Occipital lobe (tissue), 2 donors: ENCODE results near the gene KLF6. TPM values are rescaled to one million over a fixed set of nuclear protein-coding genes. Genes with fewer than 3 reads are reported as not detected.
"Not testable (repeated sequence)": the region's sequence is repeated elsewhere in the genome, so short reads cannot be mapped to it uniquely, and the experiment has no call there.

Experiments
- DNase-seq: peaks from one replicate; lab custom pipeline; 2025; lab: John Stamatoyannopoulos, UW
- total RNA-seq: library from RNA; depleted of rRNA; stranded (reverse); fragments of >200 nt; gene quantifications from one replicate; pipeline ENCODE4 v1.2.3, GENCODE V29; 2014

Gene KLF6
- total RNA-seq, 1 donor from 2014 or later = 91.9 TPM

DNA sequence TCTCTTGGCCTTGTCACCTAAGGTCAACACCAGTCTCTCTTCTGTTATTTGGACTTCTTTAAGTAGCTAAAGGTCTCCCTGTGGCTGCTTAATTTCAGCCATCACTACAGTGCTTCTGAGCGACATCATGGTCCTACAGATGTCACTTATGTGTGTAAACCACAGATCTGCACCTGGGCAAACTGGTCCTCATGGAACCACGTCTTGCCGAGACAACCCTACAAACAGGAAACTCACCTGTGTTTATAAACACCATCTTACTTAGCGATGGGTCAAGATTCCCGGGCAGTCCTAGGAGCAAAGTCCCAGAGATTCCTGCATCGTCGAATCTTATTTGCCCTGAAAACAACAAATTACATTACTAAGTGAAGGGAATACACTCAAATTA is 27.8 kb downstream of the KLF6 start:
- no peak for DNase-seq

DNA sequence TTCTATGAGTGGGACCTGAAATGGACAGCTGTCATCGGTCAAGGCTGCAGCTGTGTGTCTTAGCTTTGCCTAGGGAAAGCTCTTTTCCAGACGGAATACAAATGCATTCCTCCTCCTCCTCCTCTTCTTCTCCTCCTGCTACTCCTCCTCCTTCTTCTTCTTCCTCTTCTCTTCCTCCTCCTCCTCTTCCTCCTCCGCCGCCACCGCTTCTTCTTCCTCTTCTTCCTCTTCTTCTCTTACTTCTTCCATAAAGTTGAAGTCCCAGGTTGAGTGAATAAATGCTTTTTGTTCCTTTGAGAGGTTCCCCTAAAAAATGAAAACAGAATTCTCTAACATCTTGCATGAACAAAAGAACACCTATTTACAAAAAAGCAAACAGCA is 28.7 kb downstream of the KLF6 start:
- DNase-seq = no peak

DNA sequence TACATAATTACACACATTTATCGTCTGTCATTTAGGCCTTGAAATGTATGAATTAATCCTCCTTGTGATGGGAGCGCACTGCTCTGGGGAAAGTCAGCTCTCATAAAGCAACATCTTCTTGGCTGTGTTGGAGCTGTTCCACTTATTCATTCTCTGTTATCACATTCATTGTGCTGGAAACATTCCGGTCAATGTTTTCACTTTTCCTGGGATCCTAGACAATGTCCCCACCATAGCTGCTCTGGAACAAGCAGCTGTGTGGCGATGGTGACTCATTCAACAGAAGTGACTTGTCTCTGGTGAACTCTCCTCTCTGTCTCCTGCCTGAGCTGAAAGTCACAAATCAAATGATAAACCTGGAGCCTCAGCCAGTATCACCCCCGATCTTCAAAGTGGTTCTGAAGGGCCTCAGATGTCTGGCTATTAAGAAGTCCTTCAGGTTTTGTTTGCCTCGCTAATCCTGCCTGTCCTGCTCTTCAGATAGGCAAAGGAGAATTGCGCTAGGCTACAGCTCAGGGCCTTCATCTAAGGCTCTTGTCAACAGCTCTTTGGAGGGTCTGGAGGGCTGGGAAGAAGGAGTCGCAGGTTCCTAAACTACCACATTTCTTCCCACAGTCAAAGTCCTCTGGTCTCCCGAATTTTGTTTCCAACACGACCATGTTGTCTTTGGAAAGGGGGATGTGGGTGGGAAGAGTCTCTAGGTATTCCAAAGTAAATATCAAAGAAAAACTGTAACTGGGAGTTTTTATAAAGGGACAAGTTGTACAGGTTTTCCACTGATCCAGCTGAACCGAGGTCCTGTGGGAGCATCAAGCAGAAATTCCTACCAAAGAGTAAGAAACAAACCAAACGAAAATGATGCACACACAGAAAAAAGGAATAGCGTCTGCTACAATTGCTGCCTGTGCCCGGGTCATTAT is 29.3 kb downstream of the KLF6 start:
- peak; percentile 38 for DNase-seq

DNA sequence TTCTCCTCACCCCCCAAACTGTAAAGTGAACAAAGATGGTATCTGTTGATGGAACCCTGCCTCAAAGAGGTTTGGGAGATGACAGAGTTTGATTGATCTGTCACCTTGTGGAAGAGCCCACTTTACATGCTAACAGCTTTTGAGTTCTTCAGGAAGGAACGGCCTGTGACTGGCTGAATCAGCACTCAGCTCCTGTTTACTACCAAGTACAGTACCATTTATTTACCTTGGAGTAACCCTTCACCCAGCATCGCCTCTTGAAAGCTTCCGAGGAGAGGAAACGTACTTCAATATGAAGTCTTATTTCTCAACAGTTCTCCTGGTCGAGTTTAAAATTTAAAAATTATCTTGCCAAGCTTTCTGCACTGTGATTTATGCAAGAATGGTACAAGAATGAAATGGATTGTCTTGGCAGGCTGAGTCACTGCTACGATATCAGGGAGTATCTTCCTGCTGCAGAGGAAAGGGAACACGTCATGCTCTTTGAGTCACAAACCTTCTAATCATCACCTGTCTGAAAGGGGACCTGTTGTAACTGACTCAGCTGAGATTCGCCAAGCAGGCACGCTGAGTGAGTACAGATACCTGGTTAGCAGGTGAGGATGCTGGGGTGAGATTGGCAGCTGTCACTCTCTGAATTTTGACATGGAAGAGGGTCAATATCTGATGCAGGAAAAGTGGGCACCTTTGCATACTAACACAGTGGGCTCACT is 30.1 kb downstream of the KLF6 start:
- no peak for DNase-seq

DNA sequence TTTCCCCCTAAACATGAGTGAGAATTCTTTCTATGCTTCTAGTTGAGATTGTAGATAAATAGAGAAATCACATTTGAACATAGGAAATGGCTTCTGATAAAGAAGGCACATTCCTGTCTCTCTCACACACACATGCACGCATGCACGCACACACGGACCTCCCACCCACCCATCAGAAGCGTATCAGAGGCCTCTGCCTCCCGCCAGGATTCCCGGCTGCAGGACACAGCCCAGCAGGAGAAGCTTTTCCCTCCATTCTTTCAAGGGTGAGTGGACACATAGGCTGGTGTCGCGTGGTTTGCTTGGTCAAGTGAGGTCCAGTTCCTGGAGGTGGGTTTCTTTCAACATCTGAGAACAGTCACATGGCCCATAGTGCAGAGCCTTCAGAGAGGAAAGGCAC is 34.2 kb downstream of the KLF6 start:
- DNase-seq = no peak

DNA sequence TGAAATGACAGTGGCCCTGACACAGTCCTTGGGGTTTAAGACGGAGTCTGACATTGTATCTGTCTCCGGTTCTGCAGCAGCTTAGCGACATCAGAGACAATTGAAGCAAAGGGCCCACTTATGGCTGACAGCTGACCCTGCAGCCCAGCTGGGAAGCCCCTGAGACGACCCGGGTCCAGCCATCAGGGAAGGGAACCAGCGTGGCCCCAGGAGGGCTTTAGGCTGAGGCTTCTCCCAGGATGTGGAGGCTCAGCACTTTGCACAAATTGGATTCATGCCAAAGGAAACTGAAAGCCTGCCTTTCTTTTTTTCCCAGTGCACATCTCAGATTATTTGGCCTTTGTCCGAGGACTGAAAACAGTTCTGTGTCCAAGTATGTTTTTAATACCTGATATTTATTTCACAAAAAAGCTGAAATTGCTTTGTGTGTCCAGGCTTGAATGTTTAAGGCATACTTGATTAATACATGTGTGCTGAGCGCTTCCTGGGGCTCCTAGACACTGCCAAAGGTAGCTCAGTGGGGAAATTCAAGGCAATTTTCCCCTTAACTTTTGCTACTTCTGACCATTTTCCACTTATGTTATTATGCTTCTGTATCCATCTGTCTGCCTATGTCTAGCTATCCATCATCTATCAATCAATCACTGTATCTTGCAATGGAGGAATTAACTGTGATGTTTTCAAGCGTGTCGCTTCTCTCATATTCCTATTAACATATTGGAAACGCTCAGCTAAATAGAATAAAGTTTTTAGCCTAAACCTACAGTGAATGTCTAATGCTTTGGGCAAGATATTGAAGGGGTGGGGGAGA is 34.8 kb downstream of the KLF6 start:
- no peak for DNase-seq

DNA sequence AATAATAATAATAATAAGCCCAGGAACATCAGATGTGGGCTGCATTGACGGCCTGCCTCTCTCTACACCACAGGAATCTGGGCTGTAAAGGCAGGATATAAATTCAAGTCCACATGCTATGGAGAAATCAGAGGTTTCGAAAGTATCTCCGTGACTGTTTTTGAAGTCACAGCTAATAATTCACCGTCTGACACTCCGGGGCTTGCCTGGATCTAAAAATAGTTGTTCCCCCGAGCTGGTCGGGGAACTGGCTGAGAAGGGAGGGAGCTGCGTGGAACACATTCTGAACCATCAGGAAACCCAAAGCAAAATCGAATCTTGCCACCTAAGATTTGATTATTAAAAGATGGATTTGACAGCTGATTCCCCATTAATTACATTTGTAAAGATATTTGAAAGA is 35.4 kb downstream of the KLF6 start:
- DNase-seq = no peak

DNA sequence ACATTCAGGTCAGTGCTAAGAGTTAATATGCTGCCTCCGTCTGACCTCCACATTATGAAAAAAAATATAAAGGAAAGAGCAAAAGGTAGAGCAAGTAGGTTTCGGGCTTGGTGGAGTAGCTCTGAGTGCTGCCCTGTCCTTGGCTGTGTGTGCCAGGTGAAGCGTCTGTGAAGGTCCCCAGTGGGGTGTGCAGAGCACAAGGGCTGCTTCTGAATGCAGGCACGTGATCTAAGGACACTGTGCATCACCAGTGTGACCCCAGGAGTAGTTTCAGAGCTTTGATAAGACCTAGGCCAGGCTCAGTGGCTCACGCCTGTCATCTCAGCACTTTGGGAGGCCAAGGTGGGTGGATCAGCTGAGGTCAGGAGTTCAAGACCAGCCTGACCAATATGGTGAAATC is 36.0 kb downstream of the KLF6 start:
- no peak for DNase-seq

DNA sequence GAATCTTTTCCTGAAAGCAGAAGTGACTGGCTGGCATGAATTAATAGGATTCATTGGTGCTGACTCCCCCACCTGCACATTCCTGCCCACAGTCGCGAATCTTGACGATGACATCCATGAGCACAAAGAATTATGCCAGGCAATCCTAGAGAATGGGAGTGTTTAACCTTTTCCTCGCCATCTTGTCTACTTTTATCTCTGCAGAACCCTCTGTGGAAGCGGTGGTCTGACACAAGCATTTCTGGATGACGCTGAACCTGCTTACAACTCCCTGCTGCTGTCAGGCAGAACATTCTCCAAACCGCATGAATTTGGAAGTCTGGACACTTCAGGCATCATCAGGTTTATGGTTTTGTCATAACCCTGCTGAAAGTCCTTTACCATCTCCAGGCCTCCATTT is 36.5 kb downstream of the KLF6 start:
- DNase-seq = no peak

DNA sequence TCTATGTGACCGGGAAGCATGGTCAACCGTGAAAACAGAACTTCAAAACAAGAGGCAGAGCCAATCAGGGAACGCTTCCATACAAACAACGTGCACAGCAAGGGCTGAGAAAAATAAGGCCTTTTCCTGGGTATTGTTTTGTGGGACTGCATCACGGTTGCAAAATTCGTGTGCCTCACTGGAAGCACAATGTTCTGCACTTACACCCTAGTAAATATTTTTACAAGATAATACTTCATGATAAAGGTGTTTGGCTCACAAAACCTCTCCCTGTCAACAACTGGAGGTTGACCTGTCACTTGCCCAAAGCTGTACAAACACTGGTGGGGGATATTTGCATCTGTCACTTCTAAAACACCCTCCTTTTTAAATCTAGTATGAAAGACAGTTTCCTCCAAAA is 37.0 kb downstream of the KLF6 start:
- no peak for DNase-seq

DNA sequence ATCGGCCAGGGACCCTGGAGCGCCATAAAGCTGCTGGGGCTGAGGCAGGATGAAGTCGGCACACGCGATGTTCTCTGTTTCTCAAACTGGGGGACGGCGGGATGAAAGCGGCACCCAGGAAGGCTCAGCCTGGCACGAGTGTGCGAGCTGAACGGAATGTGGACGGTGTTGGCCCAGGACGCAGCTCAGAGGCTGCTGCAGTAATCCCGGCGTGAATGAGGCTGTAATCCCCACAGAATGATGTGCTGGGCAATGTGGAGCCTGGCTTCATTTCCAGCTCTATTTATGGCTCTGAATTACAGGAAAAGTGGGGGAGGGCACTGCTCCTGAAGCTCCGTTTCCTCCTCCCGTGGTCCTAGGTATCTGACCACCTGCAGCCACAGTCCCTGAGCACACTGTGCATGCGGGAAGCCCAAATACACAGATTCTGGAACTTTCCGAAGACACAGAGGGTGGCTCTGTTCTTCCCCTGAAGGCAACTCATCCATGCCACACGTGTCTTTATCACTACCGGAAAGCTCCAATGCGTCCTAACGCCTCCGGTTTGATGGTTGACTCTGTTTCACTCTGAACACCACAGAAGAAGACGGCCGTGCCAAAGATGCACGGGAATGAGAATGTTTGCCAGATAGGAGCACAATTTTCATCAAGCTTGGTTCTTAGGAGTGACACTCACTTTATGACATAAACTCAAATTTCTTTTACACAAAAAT is 37.6 kb downstream of the KLF6 start:
- no peak for DNase-seq

DNA sequence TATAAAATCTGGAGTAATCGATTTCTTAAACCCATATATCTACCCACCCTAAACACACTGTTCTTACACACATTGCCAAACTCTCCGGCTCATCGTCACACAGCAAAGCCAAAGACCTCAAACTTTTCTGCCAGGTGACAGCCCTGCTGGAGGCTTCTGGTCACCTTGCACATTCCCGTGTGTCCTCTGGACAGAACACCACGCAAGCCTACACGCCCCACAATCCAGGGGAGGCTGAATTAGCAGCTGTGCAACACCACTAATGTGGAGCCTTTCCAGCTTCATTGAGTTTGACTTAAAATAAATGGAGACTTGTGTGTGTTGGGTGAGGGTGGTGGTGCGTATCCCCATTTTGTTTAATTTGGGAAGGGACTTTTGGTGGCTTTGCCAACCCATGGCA is 38.4 kb downstream of the KLF6 start:
- no peak for DNase-seq

DNA sequence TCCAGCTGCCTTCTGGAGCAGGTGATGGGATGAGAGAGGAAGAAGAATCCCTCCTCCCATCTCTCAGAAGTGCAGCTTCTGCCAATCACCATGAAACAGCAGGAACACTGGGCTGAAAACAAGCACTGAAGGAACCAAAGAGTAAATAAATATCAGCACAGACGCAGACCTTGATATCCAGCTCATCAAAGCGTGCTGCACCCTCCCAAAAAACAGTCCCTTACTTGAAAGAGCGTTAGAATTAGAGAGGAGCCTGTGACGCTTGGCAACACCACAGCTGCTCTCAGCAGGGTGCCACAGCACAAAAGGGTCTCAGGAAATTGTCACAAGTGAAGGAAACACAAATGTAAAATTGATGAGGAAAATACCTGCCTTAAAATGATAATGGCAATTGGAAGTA is 39.5 kb downstream of the KLF6 start:
- no peak for DNase-seq

DNA sequence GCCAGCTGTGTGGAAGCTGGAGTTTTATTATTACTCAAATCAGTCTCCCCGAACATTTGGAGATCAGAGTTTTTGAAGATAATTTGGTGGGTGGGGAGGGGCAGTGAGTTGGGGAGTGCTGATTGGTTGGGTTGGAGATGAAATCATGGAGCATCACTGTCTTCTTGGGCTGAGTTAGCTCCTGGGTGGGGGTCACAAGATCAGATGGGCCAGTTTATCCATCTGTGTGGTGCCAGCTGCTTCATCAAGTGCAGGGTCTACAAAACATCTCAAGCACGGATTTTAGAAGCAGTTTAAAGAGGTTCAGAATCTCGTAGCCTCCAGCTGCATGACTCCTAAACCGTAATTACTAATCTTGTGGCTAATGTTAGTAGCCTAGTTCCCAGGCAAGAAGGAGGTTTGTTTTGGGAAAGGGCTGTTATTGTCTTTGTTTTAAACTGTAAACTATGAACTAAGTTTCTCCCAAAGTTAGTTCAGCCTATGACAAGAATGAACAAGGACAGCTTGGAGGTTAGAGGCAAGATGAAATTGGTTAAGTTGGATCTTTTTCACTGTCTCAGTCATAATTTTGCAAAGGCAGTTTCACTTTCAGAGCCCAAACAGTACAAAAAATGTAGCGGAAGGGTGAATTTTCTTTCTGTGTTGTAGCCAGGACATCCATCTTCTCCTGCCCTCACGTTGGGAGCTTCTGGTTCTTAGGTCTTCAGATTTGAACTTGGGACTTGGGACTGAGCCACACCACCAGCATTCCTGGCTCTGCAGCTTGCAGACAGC is 43.1 kb downstream of the KLF6 start:
- DNase-seq = no peak

DNA sequence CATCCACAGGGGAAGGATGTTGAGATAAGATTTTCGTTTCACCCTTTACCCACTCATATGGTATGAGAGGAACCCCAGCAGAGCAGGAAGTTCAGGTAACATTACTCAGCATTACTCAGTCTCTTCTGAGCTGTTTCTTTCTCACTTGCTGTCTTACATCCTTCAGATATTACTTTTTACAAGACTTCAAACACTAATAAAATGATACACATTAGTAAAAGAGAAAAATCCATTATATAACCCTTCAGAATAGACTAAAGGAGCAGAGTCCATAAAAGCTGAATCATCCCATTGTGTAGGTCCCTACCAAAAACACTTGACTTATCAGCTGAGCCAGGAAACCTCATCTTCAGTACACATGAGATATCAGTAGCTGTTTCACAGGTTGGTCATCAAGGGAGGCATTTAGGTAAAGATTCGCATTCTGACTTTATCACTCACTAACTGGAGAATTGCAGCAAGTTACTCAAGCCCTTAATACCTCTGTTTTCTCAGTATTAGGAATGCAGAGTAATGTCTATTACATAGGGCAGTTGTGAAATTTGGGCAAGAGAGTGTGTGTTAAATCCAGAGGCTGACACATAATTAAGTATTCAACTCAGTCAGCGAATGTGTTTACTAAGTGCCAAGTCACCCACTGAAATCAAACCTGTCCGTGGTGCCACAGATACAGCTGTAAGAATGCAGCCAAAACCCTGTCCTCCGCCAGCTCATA is 44.7 kb downstream of the KLF6 start:
- DNase-seq = no peak

DNA sequence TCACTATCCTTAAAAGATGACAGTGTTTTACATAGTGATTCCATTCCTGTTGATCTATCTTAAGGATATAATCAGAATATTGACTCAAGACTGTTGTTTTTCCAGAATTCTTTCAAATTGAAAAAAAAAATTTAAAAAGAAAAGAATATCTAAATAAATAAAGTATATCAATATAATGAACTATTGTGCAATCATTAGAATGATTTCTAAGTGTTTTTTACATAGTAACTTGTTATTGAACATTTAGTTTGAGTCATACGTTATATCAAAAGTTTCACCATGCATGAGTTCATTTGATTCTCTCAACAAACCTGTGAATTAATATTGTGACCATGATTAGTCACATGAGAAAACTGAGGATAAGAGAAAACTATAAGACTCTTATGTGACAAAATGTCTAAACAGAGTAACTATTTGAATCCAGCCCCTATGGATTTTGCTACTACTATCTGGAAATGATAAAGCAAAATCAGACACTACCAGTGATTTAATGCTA is 46.1 kb downstream of the KLF6 start:
- DNase-seq = no peak

DNA sequence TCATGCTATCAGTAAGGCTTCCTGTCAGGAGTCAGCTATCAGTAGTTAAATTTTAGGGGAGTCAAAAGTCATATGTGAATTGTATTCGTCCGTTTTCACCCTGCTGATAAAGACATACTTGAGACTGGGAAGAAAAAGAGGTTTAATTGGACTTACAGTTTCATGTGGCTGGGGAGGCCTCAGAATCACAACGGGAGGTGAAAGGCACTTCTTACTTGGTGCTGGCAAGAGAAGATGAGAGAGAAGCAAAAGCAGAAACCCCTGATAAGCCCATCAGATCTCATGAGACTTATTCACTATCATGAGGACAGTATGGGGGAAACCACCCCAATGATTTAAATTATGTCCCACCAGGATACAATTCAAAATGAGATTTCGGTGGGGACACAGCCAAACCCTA is 47.1 kb downstream of the KLF6 start:
- DNase-seq = no peak

DNA sequence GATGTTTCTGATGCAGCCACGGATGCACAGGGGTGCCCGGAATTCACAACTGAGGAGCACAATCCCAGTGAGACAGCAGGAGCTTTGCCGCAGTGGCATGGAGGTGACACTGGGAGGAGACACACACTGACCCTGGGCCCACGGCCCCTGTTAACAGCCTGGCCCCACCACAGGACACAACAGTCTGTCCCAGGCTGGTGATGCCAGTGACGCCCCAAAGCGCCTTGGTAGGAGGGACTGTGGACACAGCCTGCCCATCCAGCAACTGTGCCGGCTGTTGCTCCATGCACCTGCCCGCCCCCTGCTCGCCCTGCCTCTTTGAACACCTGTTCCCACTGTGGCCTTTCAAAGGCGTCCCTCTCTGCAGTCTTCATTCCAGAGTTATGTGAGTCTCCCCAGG is 49.8 kb downstream of the KLF6 start:
- no peak for DNase-seq

DNA sequence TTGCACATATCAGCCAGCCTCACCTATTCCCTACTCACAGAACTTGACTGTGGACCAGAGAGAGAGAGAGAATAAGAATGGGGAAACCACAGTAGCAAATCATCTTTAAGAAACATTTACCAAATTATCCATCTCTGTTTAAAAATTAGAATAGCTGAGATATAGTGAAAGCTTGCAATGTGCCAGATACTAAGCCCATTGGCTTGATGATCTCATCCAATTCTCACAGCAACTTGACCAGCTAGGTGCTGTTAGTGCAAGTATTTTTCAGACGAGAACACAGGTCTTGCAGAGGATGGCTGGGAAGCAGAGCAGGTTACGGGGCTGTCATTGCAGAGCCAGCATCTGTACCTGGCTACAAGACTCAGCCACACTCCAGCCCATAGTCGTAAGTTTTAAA is 50.9 kb downstream of the KLF6 start:
- no peak for DNase-seq

DNA sequence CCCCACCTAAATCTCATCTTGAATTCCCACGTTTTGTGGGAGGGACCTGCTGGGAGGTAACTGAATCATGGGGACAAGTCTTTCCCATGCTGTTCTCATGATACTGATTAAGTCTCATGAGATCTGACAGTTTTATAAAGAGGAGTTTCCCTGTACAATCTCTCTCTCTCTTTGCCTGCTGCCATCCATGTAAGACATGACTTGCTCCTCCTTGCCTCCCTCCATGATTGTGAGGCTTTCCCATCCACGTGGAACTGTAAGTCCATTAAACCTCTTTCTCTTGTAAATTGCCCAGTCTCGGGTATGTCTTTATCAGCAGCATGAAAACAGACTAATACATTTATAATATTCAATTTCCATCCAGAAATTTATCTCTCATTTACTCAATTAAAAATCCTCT is 52.8 kb downstream of the KLF6 start:
- DNase-seq = not testable (repeated sequence)
